Stimulated activated CD8-positive, alpha-beta memory T cell treated with anti-CD3 and anti-CD28 coated beads, Interleukin-4, amount 100 ng/mL, for 48 hours (primary cell): ENCODE data around the gene PFKFB4.
"Not testable (repeated sequence)": the region's sequence is repeated elsewhere in the genome, so short reads cannot be mapped to it uniquely, and the experiment has no call there.

Experiments
- DNase-seq: peaks from one replicate; pipeline ENCODE4 v3.0.0-alpha.2; 2020

The PFKFB4 gene

DNA sequence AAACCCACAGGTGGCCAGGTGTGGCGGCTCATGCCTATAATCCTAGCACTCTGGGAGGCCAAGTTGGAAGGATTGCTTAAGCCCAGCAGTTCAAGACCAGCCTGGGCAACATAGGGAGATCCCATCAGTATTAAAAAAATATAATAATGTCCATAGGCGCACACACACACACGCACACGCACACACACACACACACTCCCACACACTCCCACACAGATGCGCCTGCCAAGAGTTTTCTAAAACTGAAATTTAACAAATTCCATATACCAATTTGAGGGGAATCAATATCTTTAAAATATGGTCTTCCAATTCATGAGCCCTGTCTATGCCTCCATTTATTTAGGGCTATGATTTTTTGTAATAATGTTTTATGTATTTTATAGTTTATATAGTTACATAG is 69.7 kb downstream of the PFKFB4 start:
- DNase-seq: no peak

DNA sequence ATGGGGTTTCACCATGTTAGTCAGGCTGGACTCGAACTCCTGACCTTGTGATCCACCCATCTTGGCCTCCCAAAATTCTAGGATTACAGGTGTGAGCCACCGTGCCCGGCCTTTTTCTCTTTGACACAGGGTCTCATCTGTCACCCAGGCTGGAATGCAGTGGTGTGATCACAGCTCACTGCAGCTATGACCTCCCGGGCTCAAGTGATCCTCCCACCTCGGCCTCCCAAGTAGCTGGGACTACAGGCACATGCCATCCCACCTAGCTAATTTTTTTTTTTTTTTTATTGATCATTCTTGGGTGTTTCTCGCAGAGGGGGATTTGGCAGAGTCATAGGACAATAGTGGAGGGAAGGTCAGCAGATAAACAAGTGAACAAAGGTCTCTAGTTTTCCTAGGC is 73.8 kb downstream of the PFKFB4 start:
- DNase-seq: not testable (repeated sequence)

DNA sequence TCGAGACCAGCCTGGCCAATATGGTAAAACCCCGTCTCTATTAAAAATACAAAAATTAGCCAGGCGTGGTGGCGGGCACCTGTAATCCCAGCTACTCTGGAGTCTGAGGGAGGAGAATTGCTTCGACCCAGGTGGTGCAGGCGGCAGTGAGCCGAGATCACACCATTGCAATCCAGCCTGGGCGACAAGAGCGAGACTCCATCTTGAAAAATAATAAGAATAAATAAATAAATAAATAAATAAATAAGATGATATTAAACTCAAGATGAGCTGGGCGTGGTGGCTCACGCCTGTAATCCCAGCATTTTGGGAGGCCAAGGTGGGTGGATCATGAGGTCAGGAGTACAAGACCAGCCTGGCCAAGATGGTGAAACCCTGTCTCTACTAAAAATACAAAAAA is 75.7 kb downstream of the PFKFB4 start:
- not testable (repeated sequence) for DNase-seq

- DNase-seq: peak; percentile 66
Measured at GRCh38 chr3:48478626-48479555, 77.7 kb downstream of the PFKFB4 start.

- DNase-seq: no peak
Measured at GRCh38 chr3:48477959-48478520, 78.6 kb downstream of the PFKFB4 start.

- DNase-seq: no peak
Measured at GRCh38 chr3:48476426-48477053, 80.1 kb downstream of the PFKFB4 start.

DNA sequence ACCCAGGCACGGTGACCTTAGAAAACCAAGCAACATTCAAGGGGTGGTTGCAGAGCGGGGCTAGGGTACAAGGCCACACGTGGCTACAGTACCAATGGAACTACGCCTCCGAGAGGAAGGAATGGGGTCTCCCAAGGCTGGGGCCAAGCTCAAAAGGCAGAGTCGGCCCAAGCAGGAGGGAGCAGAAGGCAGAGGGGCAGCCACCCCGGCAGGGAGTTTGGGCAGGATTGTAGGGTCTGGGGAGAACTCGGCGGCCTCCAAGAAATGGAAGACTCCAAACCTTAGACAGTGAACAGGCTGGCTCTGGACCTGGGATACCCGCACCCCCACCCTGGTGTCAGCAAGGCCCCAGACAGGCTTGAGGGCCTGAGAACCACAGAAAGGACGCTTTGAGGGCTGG is 81.4 kb downstream of the PFKFB4 start:
- DNase-seq: no peak

GRCh38 chr3:48474619-48475018 is 82.0 kb downstream of the PFKFB4 start:
- no peak for DNase-seq

GRCh38 chr3:48474031-48474430 is 82.6 kb downstream of the PFKFB4 start:
- not testable (repeated sequence) for DNase-seq

DNA sequence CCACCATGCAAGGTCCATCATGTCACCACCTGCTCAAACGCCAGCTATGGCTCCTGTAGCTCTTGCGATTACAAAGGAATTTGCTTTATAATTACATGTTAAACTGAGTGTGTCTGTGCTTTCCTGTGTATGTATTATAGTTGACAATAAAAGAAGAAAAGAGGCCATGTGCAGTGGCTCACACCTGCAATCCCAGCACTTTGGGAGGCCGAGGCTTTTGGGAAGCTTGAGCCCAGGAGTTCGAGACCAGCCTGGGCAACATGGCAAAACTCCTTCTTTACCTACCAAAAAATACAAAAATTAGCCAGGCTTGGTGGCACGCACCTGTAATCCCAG is 83.0 kb downstream of the PFKFB4 start:
- no peak for DNase-seq

GRCh38 chr3:48472923-48473616 is 83.5 kb downstream of the PFKFB4 start:
- DNase-seq: peak; percentile 96

- DNase-seq: no peak
Measured at GRCh38 chr3:48472673-48472922, 84.0 kb downstream of the PFKFB4 start.

- DNase-seq: no peak
Measured at GRCh38 chr3:48470286-48470685, 86.3 kb downstream of the PFKFB4 start.

DNA sequence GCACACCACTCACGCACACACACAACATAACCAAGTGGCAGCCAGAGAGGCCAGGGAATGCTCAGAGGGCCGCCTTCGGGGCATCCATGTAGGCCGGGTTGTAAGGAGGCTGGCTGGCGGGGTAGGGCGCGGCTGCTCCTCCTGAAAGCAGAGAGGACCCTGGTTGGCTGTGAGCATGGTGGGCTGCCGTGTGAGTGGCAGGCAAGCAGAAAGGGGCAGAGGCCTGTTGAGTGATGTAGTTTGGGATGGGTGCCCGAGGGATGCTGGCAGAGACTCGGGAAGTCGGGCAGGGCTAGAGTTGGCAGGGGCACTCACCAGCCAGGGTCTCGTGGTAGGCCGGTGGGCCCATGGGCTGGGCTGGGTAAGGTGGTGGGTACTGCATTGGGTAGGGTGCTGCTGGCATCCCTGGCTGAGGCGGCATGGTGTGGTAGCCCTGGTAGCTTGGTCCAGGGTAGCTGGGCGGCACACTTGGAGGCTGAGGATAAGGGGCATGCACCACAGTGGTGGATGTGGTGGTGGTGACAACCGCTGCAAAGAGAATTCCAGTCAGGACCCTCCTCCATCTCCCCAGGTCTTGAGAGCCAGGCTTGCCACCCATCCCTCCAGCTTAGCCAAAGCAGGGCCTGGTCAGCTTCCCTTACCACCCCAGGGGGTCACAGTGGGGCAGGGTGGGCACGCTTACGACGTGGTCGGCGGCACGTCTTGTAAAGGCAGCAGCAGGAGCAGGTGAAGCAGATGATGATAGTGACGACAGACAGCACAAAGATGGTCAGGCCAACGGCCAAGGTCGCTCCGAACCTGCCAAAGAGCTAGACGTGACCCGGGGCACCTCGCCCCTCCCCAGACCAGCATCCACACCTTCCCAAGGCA is 87.3 kb downstream of the PFKFB4 start:
- no peak for DNase-seq

DNA sequence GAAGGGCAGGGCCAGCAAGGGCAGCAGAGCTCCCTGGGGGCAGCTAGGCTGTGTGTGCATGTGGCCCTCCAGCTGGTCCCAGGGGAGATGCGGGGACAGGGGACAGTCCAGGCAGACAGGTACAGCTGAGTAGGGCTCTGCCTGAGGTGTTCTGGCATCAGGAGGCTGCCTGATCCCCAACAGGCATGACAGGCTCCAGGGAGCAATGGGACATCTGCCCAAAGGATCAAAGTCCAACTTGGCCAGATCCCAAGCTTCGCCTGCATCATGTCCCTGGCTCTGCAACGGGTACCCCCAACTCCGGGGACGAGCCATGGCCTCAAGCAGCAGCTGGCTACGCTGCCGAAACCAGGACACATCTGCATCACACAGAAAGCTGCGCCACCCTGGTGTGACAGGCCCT is 88.3 kb downstream of the PFKFB4 start:
- no peak for DNase-seq
